B cell (primary cell): ENCODE measurements around the gene AUTS2.

Source experiments
- CTCF ChIP-seq: fragments of 200-600 bp; IDR thresholded peaks from one replicate; pipeline ENCODE4 v1.8.0; 2022; ENCODE audit warnings: antibody characterized with exemption, mild to moderate bottlenecking
- EZH2 ChIP-seq: IDR thresholded peaks from 2 replicates; pipeline ENCODE4 v1.6.1; 2012; ENCODE audit warnings: borderline replicate concordance, low read depth, mild to moderate bottlenecking, moderate library complexity, low read length; ENCODE audit not compliant: insufficient read depth, poor library complexity, severe bottlenecking

GRCh38 chr7:69659983-69660382 lies 61.7 kb downstream of the AUTS2 start:
- no peak for TF ChIP-seq CTCF
- TF ChIP-seq EZH2: no peak
